Fibroblast of villous mesenchyme (primary cell): Measurements from ENCODE around the gene TCEAL7. TPM values are rescaled to one million over a fixed set of nuclear protein-coding genes. Genes with fewer than 3 reads are reported as not detected.
A peak's percentile ranks its signal among the peaks of the same experiment; 100 is the strongest.
"Not testable (repeated sequence)": the region's sequence is repeated elsewhere in the genome, so short reads cannot be mapped to it uniquely, and the experiment has no call there.

Experiments used
- DNase-seq: peaks from one replicate; pipeline ENCODE4 v3.0.0-alpha.2; 2010; ENCODE audit warnings: low read depth
- H3K4me3 ChIP-seq: 2 replicates; pipeline ENCODE4 v1.5.1; 2011; ENCODE audit warnings: low read depth, mild to moderate bottlenecking, low read length
- CTCF ChIP-seq: IDR thresholded peaks from 2 replicates; pipeline ENCODE4 v1.5.1; 2012; ENCODE audit warnings: low read depth, mild to moderate bottlenecking, low read length; ENCODE audit not compliant: insufficient read depth
- total RNA-seq: library from RNA; depleted of rRNA; stranded (reverse); fragments of >200 nt; gene quantifications from 2 replicates; pipeline ENCODE4 v1.2.3, GENCODE V29; 2012

Gene TCEAL7
- total RNA-seq, 1 donor, result 44.5 TPM

DNA sequence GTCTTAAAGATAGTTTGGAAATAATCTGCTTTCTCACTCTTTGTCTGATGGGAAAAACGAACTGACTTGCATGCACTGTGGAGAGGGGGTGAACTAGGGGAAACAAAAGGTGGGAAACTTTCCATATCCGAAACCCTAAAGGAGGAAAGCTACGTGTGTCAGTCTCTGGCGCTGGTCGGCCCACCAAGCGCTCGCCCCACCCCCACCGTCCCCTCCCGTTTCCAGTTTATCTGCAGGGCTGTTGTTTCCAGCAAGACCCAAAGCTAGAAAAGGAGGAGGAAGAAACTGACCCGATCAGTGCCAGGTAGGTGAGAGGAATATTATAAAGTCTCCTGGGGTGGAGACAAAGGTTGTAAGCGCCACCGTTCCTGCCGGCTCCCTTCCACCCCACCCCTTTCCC, 26.8 kb downstream of the TCEAL7 start:
- no peak for TF ChIP-seq CTCF
- H3K4me3 ChIP-seq, result peak overlapping the region; percentile 91
- no peak for DNase-seq

GRCh38 chrX:103357871-103358270, 27.8 kb downstream of the TCEAL7 start:
- TF ChIP-seq CTCF, result no peak
- H3K4me3 ChIP-seq, result peak overlapping the region; percentile 91
- DNase-seq, result no peak

GRCh38 chrX:103359605-103360004, 29.6 kb downstream of the TCEAL7 start:
- not testable (repeated sequence) for H3K4me3 ChIP-seq, DNase-seq

DNA sequence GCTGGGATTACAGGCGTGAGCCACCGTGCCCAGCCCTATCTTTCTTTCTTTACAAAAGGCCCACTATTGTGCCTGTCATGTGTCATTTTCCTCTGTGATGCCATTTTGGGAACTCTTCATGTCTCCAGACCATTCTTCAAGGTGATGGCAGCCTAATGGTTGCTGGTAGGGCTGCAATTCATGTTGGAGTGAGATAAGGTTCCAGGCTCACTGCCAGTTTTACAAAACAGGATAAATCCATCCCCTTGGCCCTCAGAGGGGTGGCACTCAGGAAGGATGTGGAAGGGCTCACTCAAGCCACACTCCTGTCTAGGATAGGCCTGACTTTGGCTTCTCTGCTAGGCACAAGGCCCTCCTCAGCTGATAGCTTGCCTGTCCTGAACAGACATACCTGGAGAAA, 30.1 kb downstream of the TCEAL7 start:
- no peak for DNase-seq
- TF ChIP-seq CTCF, result no peak
- H3K4me3 ChIP-seq, result no peak overlapping the region

GRCh38 chrX:103360916-103361315, 30.9 kb downstream of the TCEAL7 start:
- TF ChIP-seq CTCF, result no peak
- DNase-seq, result no peak
- H3K4me3 ChIP-seq, result no peak overlapping the region

DNA sequence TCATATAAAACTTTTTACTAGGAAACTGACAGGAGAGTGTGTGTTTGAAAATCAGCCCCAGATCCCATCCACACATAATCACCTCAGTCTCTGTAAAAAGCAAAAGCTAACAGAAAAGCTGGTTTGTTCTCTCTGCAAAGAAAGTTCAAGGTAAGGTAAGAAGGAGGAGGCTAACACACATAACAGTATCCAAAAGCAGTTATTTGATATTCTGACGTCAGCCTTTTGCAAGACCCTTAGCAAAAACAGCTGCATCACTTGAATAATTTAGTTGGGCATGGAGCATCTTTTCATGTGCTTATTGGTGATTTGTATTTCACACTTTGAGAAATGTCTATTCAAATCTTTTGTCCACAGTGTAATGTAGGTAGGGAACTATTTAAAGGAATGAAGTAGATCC, 31.8 kb downstream of the TCEAL7 start:
- TF ChIP-seq CTCF, result no peak
- H3K4me3 ChIP-seq, result no peak overlapping the region
- no peak for DNase-seq

- DNase-seq, result no peak
- no peak overlapping the region for H3K4me3 ChIP-seq
- TF ChIP-seq CTCF, result no peak
Observed at GRCh38 chrX:103362474-103362873, 32.4 kb downstream of the TCEAL7 start.
